H1 (cell line): Measurements from ENCODE around the gene POLR3G. TPM values are rescaled to one million over a fixed set of nuclear protein-coding genes. Genes with fewer than 3 reads are reported as not detected.
A peak's percentile ranks its signal among the peaks of the same experiment; 100 is the strongest.

Experiments used
- CTCF ChIA-PET: fragments of 300-600 bp; sonication (Branson Sonifier 250); formaldehyde crosslinking; loops from one replicate; lab custom pipeline; 2021; ENCODE audit not compliant: partially characterized antibody; lab: Charles Lee
- POLR2A ChIA-PET: fragments of 300-600 bp; sonication (Branson Sonifier 250); formaldehyde crosslinking; loops from one replicate; lab custom pipeline; 2021; ENCODE audit warnings: inconsistent platforms; ENCODE audit not compliant: partially characterized antibody; lab: Charles Lee
- DNase-seq, 2 experiments: peaks; one replicate each; pipeline versions ENCODE4 v3.0.0 to v3.0.0-alpha.2; 2010 to 2022; ENCODE audit warnings: low spot score in 2 of 2, low read depth in 1 of 2, mixed read lengths in 1 of 2
- FAIRE-seq: peaks from 2 replicates; lab custom pipeline; 2011; peaks lifted over from hg19 to GRCh38; lab: Jason Lieb, UNC
- H2AFZ ChIP-seq: 2 replicates; pipeline ENCODE4 v1.8.1; 2012; ENCODE audit warnings: low read length, inconsistent platforms
- H2AK5ac ChIP-seq: 2 replicates; pipeline ENCODE4 v1.6.1; 2013; ENCODE audit warnings: low read depth, low read length
- H2BK120ac ChIP-seq: replicated peaks from 2 replicates; pipeline ENCODE3; 2013; ENCODE audit warnings: low read depth, low read length, inconsistent platforms
- H2BK12ac ChIP-seq: 2 replicates; pipeline ENCODE4 v1.6.1; 2013; ENCODE audit warnings: low read depth, low read length
- H2BK15ac ChIP-seq: 2 replicates; pipeline ENCODE4 v1.6.1; 2013; ENCODE audit warnings: low read length
- H2BK20ac ChIP-seq: 2 replicates; pipeline ENCODE4 v1.6.1; 2013; ENCODE audit warnings: low read length
- H2BK5ac ChIP-seq: 2 replicates; pipeline ENCODE4 v1.6.1; 2013; ENCODE audit warnings: low read depth, low read length
- H3K14ac ChIP-seq: 2 replicates; pipeline ENCODE4 v1.6.1; 2013; ENCODE audit warnings: inconsistent platforms; ENCODE audit not compliant: insufficient read length
- H3K18ac ChIP-seq: 2 replicates; pipeline ENCODE4 v1.6.1; 2013; ENCODE audit warnings: low read length; ENCODE audit errors: extremely low read depth
- H3K23ac ChIP-seq: 2 replicates; pipeline ENCODE4 v1.6.1; 2013; ENCODE audit warnings: inconsistent platforms; ENCODE audit not compliant: insufficient read length
- H3K23me2 ChIP-seq: 2 replicates; pipeline ENCODE4 v1.6.1; 2013; ENCODE audit warnings: low read depth, low read length
- H3K27ac ChIP-seq: 2 replicates; pipeline ENCODE4 v1.6.1; 2011; ENCODE audit warnings: low read depth, low read length, inconsistent platforms
- H3K27me3 ChIP-seq, 4 experiments: replicated peaks in 1 of 4; 1 replicate in 1 of 4; 2 replicates in 3 of 4; pipeline versions ENCODE4 v1.6.1 to v1.8.1; 2011 to 2013; ENCODE audit warnings: low read length in 3 of 4, mild to moderate bottlenecking in 3 of 4, inconsistent platforms in 2 of 4, mixed read lengths in 2 of 4, moderate library complexity in 1 of 4; ENCODE audit not compliant: control insufficient read depth in 3 of 4, insufficient read depth in 3 of 4; ENCODE audit errors: extremely low read depth in 1 of 4
- H3K36me3 ChIP-seq, 4 experiments: 2 replicates each; pipeline versions ENCODE4 v1.6.1 to v1.8.1; 2011 to 2013; ENCODE audit warnings: mild to moderate bottlenecking in 4 of 4, low read length in 3 of 4, moderate library complexity in 2 of 4, control low read depth in 1 of 4, inconsistent platforms in 1 of 4; ENCODE audit not compliant: insufficient read depth in 4 of 4, control insufficient read depth in 2 of 4
- H3K4ac ChIP-seq: replicated peaks from 2 replicates; pipeline ENCODE3; 2013; ENCODE audit warnings: low read length, low read depth, mixed read lengths, inconsistent platforms; ENCODE audit not compliant: insufficient read length
- H3K4me1 ChIP-seq, 4 experiments: replicated peaks in 1 of 4; 1 replicate in 1 of 4; 2 replicates in 3 of 4; pipeline versions ENCODE4 v1.6.1 to v1.8.1; 2011 to 2013; ENCODE audit warnings: low read length in 3 of 4, inconsistent platforms in 2 of 4, mixed read lengths in 1 of 4; ENCODE audit not compliant: insufficient read depth in 4 of 4, control insufficient read depth in 3 of 4
- H3K4me2 ChIP-seq, 2 experiments: 2 replicates each; pipeline versions ENCODE4 v1.6.1 to v1.8.1; 2011 to 2013; ENCODE audit warnings: low read depth in 2 of 2, low read length in 2 of 2, control low read depth in 1 of 2, inconsistent platforms in 1 of 2, mild to moderate bottlenecking in 1 of 2; ENCODE audit not compliant: insufficient read depth in 1 of 2
- H3K4me3 ChIP-seq, 4 experiments: fragments of 200-600, 300-600 bp in 1 of 4; sonication (generic), shearing (Covaris generic), sonication (Bioruptor Twin) in 1 of 4; 2 replicates each; pipeline versions ENCODE4 v1.5.1 to v1.8.1; 2011 to 2016; ENCODE audit warnings: low read length in 4 of 4, low read depth in 3 of 4, control low read depth in 2 of 4, inconsistent platforms in 2 of 4, mild to moderate bottlenecking in 2 of 4, mixed read lengths in 1 of 4, moderate library complexity in 1 of 4; ENCODE audit not compliant: insufficient read depth in 2 of 4; ENCODE audit errors: extremely low read depth in 1 of 4
- H3K56ac ChIP-seq: replicated peaks from 2 replicates; pipeline ENCODE3; 2013; ENCODE audit warnings: low read depth, mild to moderate bottlenecking, mixed read lengths, low read length, inconsistent platforms; ENCODE audit not compliant: insufficient read length
- H3K79me1 ChIP-seq: 2 replicates; pipeline ENCODE4 v1.6.1; 2013; ENCODE audit warnings: low read depth, low read length, control low read depth
- H3K79me2 ChIP-seq, 2 experiments: 2 replicates each; pipeline versions ENCODE4 v1.6.1 to v1.8.1; 2012 to 2013; ENCODE audit warnings: low read length in 2 of 2, mild to moderate bottlenecking in 2 of 2, inconsistent platforms in 1 of 2; ENCODE audit not compliant: insufficient read depth in 2 of 2, control insufficient read depth in 1 of 2
- H3K9ac ChIP-seq, 4 experiments: replicated peaks in 1 of 4; 1 replicate in 1 of 4; 2 replicates in 3 of 4; pipeline versions ENCODE4 v1.6.1 to v1.8.1; 2011 to 2013; ENCODE audit warnings: low read depth in 3 of 4, low read length in 3 of 4, control low read depth in 2 of 4, mild to moderate bottlenecking in 2 of 4, moderate library complexity in 2 of 4, inconsistent platforms in 1 of 4; ENCODE audit errors: extremely low read depth in 1 of 4
- H3K9me3 ChIP-seq, 2 experiments: 2 replicates each; pipeline versions ENCODE4 v1.6.1 to v1.8.1; 2012 to 2013; ENCODE audit warnings: mild to moderate bottlenecking in 2 of 2, moderate library complexity in 2 of 2, control low read depth in 1 of 2, inconsistent platforms in 1 of 2, low read depth in 1 of 2, low read length in 1 of 2, mixed read lengths in 1 of 2; ENCODE audit not compliant: insufficient read depth in 2 of 2
- H4K20me1 ChIP-seq, 2 experiments: replicated peaks in 1 of 2; 2 replicates each; pipeline versions ENCODE3 to v1.8.1; 2011 to 2013; ENCODE audit warnings: inconsistent platforms in 2 of 2, low read length in 2 of 2, mild to moderate bottlenecking in 1 of 2; ENCODE audit not compliant: insufficient read depth in 2 of 2, control insufficient read depth in 1 of 2
- H4K5ac ChIP-seq: 2 replicates; pipeline ENCODE4 v1.6.1; 2013; ENCODE audit warnings: low read length, low read depth, mixed read lengths, inconsistent platforms; ENCODE audit not compliant: insufficient read length
- H4K8ac ChIP-seq: 2 replicates; pipeline ENCODE4 v1.8.0; 2013; ENCODE audit warnings: mild to moderate bottlenecking, moderate library complexity, low read length, inconsistent platforms; ENCODE audit not compliant: insufficient read depth; ENCODE audit errors: extremely low read depth
- H4K91ac ChIP-seq: replicated peaks from 2 replicates; pipeline ENCODE3; 2013; ENCODE audit warnings: low read length, mixed read lengths, inconsistent platforms; ENCODE audit not compliant: insufficient read length
- WGBS, 2 experiments: shearing (Covaris generic) in 1 of 2; methylation state at CpG; one replicate each; pipeline versions ENCODE4 v1.1.6 to v1.1.7; 2013 to 2015; ENCODE audit warnings: low lambda C conversion rate in 2 of 2, mixed read lengths in 2 of 2, inconsistent platforms in 1 of 2, low coverage in 1 of 2, missing lambda C conversion rate in 1 of 2; ENCODE audit not compliant: insufficient replicate concordance in 2 of 2, insufficient coverage in 1 of 2, insufficient read length in 1 of 2; ENCODE audit errors: extremely low coverage in 1 of 2, missing lambda C conversion rate in 1 of 2; 5-methylcytosine and 5-hydroxymethylcytosine counted together
- polyA plus RNA-seq, 7 experiments: library from polyadenylated mRNA; depleted of rRNA in 3 of 7; stranded (reverse) in 5 of 7; unstranded in 2 of 7; fragments of >200 nt in 5 of 7; fragments of 200-250 nt in 2 of 7; gene quantifications; 1 replicate in 5 of 7; 2 replicates in 1 of 7; 4 replicates in 1 of 7; pipeline versions ENCODE4 v1.2.1 to v1.2.3, GENCODE V29; 2011 to 2013; ENCODE audit warnings: missing spikeins in 2 of 7, mixed read lengths in 2 of 7
- total RNA-seq: library from RNA; stranded (reverse); fragmentation: NEBNext Ultra II Directional; extraction: Animal tissue kit (Norgen Biotek cat#: 25700); gene quantifications from 2 replicates; pipeline ENCODE4 v1.2.1, GENCODE V29; 2021

POLR3G gene
- total and polyA plus RNA-seq, 2 of the 8 experiments (the other 6 are each of a cell fraction or from before 2014, with no cell fraction given), result 119 to 179 TPM

DNA sequence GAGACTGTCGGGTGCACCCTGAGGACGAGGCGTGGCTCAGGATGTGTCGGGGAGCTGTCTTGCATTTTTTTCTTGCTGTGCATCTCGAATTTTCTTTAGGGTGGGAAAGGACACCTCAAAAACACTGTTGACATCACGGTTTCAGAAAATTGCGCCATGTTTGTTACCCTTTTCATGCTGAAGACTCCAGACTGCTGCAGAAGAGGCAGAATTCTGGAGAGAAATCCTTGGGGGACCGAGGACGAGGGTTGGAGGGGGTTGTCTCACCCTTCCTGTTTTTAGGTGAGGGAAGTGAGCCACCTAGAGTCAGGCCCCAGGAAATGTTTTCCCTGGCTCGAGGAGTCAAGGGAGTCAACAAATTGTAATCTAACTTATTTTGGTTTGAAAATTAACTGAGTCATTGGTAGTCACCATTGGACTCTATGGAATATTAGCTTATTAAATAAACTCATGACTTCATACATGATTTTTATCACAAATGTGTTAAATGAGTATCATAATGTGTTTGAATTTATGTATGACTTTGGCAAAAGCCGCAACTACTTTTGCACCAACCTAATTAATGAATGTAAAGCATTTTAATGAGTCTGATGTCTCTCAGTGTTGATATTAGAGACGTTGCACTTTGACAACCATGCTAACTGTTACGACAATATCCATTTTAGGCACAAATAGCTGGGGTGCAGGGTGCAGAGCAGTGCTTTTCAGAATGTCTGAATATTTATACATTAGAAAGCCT is 55.4 kb downstream of the POLR3G start:
- no peak overlapping the region for H3K4ac ChIP-seq
- H4K8ac ChIP-seq, result peak overlapping the region; percentile 84; the same call in 1 of the 2 replicates
- H3K36me3 ChIP-seq, result 0 out of 8 replicates have a peak, but pooled peaks cover 0 to 1% (median 0%) of the 10 kb centered on the region in 4 experiments
- ChIA-PET POLR2A (interaction anchor here (0.9 to 1.6 kb wide), 2 partner anchors 13 to 120 kb away, joined by 4 read pairs; partner anchors contain the start of gene CETN3), CTCF (interaction anchor here (0.6 to 3.7 kb wide), 27 partner anchors 9 to 195 kb away, joined by 3 to 10 read pairs (median 5); partner anchors contain the start of gene CETN3)
- FAIRE-seq, result peak; percentile 36
- DNase-seq, result no peak
- peaks cover 4% of the 10 kb centered on the region for H3K79me1 ChIP-seq
- peak overlapping the region; percentile 93 for H3K18ac ChIP-seq
- H3K9ac ChIP-seq, result peak overlapping the region in 3 of 4 experiments; percentile 43 to 70 (median 64); a peak in 6 of 7 replicates
- H3K23ac ChIP-seq, result no peak overlapping the region
- peaks cover 0 to 30% of the 10 kb centered on the region in 2 experiments; a peak in 2 of 4 replicates for H3K79me2 ChIP-seq
- H2BK120ac ChIP-seq, result no peak overlapping the region
- WGBS, 2 experiments, result 9% methylated on average over 13 of the region's 13 CpGs; no CpG with 5 or more reads in 1 of the 2 experiments
- H3K9me3 ChIP-seq, result no peaks in the 10 kb centered on the region
- H3K4me2 ChIP-seq, result peak overlapping the region; percentile 97 to 100
- no peak overlapping the region for H2AK5ac ChIP-seq
- H3K27ac ChIP-seq, result peak overlapping the region; percentile 72; the same call in 1 of the 2 replicates
- peaks cover 8% of the 10 kb centered on the region; the same call in 1 of the 2 replicates for H3K23me2 ChIP-seq
- peak overlapping the region; percentile 100 for H2AFZ ChIP-seq
- H3K4me3 ChIP-seq, result peak overlapping the region; percentile 56 to 96 (median 90)
- peak overlapping the region; percentile 45 for H4K91ac ChIP-seq
- peaks cover 0 to 8% (median 0%) of the 10 kb centered on the region in 4 experiments; a peak in 3 of 7 replicates for H3K4me1 ChIP-seq
- H2BK15ac ChIP-seq, result 0 out of 2 replicates have a peak overlapping the region, but pooled peaks have one; percentile 67
- H2BK20ac ChIP-seq, result no peak overlapping the region
- H2BK12ac ChIP-seq, result no peak overlapping the region
- H4K5ac ChIP-seq, result peak overlapping the region; percentile 94
- H3K27me3 ChIP-seq, result no peaks in the 10 kb centered on the region
- peak overlapping the region; percentile 89 for H2BK5ac ChIP-seq
- no peak overlapping the region for H3K14ac ChIP-seq
- H4K20me1 ChIP-seq, result no peaks in the 10 kb centered on the region
- peak overlapping the region; percentile 65 for H3K56ac ChIP-seq
